Ascending aorta (tissue), 2 donors: Measurements from ENCODE around the gene ALPP. TPM values are rescaled to one million over a fixed set of nuclear protein-coding genes. Genes with fewer than 3 reads are reported as not detected.

Experiments used
- DNase-seq, 2 donors: peaks; one replicate each; pipeline ENCODE4 v3.0.0-alpha.2; 2019; ENCODE audit warnings: low spot score in 2 of 2
- H3K27ac ChIP-seq, 2 donors: fragments of 200-600 bp; sonication (generic); one replicate each; pipeline ENCODE4 v1.5.1; 2016 to 2017; ENCODE audit warnings: mild to moderate bottlenecking in 1 of 2
- H3K27me3 ChIP-seq: fragments of 200-600 bp; sonication (generic); one replicate; pipeline ENCODE4 v1.5.1; 2017
- H3K36me3 ChIP-seq, 2 donors: fragments of 200-600 bp; sonication (generic); one replicate each; pipeline ENCODE4 v1.5.1; 2016
- H3K4me1 ChIP-seq, 2 donors: fragments of 200-600 bp; sonication (generic); one replicate each; pipeline ENCODE4 v1.5.1; 2016 to 2017; ENCODE audit warnings: mild to moderate bottlenecking in 1 of 2
- H3K4me3 ChIP-seq, 2 donors: fragments of 200-600 bp; sonication (generic); one replicate each; pipeline ENCODE4 v1.5.1; 2016 to 2017; ENCODE audit warnings: mild to moderate bottlenecking in 1 of 2
- H3K9me3 ChIP-seq, 2 donors: fragments of 200-600 bp; sonication (generic); one replicate each; pipeline ENCODE4 v1.5.1; 2016
- CTCF ChIP-seq, 3 experiments: fragments of 200-600 bp in 2 of 3; fragments of 450-650 bp in 1 of 3; sonication (generic) in 2 of 3; IDR thresholded peaks; one replicate each; pipeline ENCODE4 v1.5.1; 2016 to 2019; ENCODE audit warnings: antibody characterized with exemption in 3 of 3, mild to moderate bottlenecking in 1 of 3, moderate library complexity in 1 of 3
- intact Hi-C: fragments of 100-400 bp; cut with DNase I; formaldehyde crosslinking; loops from one replicate; pipeline ENCODE4 v1.15.1; 2023
- total RNA-seq: library from RNA; depleted of rRNA; stranded (reverse); fragments of >200 nt; gene quantifications from one replicate; pipeline ENCODE4 v1.1.0, GENCODE V29; 2016

Gene ALPP
- total RNA-seq, 1 donor from 2014 or later: not detected

- DNase-seq: no peak
- H3K36me3 ChIP-seq: no peaks in the 10 kb centered on the region
- intact Hi-C loops: no loop called here
- H3K27ac ChIP-seq: no peak overlapping the region
- H3K27me3 ChIP-seq: no peaks in the 10 kb centered on the region
- H3K4me3 ChIP-seq: no peak overlapping the region
- no peak for TF ChIP-seq CTCF (IDR thresholded peaks at IDR 0.05)
- no peaks in the 10 kb centered on the region for H3K4me1 ChIP-seq
- no peaks in the 10 kb centered on the region for H3K9me3 ChIP-seq
These were observed 6.0 kb upstream of the ALPP start for GRCh38 chr2:232372231-232373208.

GRCh38 chr2:232374356-232374755 is 4.2 kb upstream of the ALPP start:
- Histone ChIP-seq H3K27ac (no peak overlapping the region), H3K27me3 (no peaks in the 10 kb centered on the region), H3K36me3 (no peaks in the 10 kb centered on the region), H3K9me3 (no peaks in the 10 kb centered on the region), H3K4me3 (no peak overlapping the region), H3K4me1 (no peaks in the 10 kb centered on the region)
- TF ChIP-seq CTCF (IDR thresholded peaks at IDR 0.05): no peak
- intact Hi-C loops: no loop called here
- DNase-seq: no peak

- H3K4me1 ChIP-seq: no peaks in the 10 kb centered on the region
- DNase-seq: no peak
- H3K36me3 ChIP-seq: no peaks in the 10 kb centered on the region
- no peak overlapping the region for H3K27ac ChIP-seq
- H3K27me3 ChIP-seq: no peaks in the 10 kb centered on the region
- intact Hi-C loops: no loop called here
- TF ChIP-seq CTCF (IDR thresholded peaks at IDR 0.05): no peak
- no peak overlapping the region for H3K4me3 ChIP-seq
- no peaks in the 10 kb centered on the region for H3K9me3 ChIP-seq
These were observed 3.4 kb upstream of the ALPP start for GRCh38 chr2:232375164-232375563.

- intact Hi-C loops: no loop called here
- TF ChIP-seq CTCF (IDR thresholded peaks at IDR 0.05): no peak
- H3K4me3 ChIP-seq: no peak overlapping the region
- H3K9me3 ChIP-seq: no peaks in the 10 kb centered on the region
- no peaks in the 10 kb centered on the region for H3K36me3 ChIP-seq
- H3K4me1 ChIP-seq: no peaks in the 10 kb centered on the region
- no peaks in the 10 kb centered on the region for H3K27me3 ChIP-seq
- no peak overlapping the region for H3K27ac ChIP-seq
- no peak for DNase-seq
These were observed 2.3 kb upstream of the ALPP start for GRCh38 chr2:232376260-232376659.

GRCh38 chr2:232376713-232377112 is 1.8 kb upstream of the ALPP start:
- no peak for TF ChIP-seq CTCF (IDR thresholded peaks at IDR 0.05)
- Histone ChIP-seq H3K36me3 (no peaks in the 10 kb centered on the region), H3K27ac (no peak overlapping the region), H3K9me3 (no peaks in the 10 kb centered on the region), H3K4me3 (no peak overlapping the region), H3K4me1 (no peaks in the 10 kb centered on the region), H3K27me3 (peaks cover 3% of the 10 kb centered on the region)
- DNase-seq: no peak
- intact Hi-C loops: no loop called here
